HG02678 (cell line): Measurements from ENCODE around the gene SHISA5.
A peak's percentile ranks its signal among the peaks of the same experiment; 100 is the strongest.
"Not testable (repeated sequence)": the region's sequence is repeated elsewhere in the genome, so short reads cannot be mapped to it uniquely, and the experiment has no call there.

Experiments used
- ATAC-seq: cut with Tn5 transposase; IDR thresholded peaks from one replicate; pipeline ENCODE4 v1.9.1; 2021; ENCODE audit warnings: mild to moderate bottlenecking, moderate library complexity; ENCODE audit not compliant: unreplicated experiment

The SHISA5 gene

DNA sequence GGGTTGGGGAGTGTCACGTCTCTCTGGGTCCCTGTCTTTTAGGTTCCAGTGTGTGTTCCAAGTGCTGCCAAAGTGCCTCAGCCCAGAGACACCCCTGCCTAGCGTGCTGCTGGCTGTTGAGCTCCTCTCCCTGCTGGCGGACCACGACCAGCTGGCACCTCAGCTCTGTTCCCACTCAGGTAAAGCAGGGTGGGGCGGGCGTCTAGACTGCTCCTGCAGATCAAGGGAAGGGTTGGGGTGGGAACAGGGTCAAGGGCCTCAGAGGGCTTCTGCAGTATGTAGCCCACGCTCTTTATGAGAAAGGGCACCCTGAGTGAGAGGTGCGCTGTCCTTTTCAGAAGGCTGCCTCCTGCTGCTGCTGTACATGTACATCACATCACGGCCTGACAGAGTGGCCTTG lies 40.3 kb downstream of the SHISA5 start:
- no peak for ATAC-seq

DNA sequence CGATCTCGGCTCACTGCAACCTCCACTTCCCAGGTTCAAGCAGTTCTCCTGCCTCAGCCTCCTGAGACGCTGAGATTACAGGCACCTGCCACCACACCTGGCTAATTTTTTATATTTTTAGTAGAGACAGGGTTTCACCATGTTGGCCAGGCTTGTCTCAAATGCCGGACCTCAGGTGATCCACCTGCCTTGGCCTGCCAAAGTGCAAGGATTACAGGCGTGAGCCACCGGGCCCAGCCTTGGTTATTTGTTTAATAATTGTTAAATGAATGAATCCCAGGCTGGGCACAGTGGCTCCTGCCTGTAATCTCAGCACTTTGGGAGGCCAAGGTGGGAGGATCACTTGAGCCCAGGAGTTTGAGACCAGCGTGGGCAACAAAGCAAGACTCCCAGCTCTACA lies 42.2 kb downstream of the SHISA5 start:
- not testable (repeated sequence) for ATAC-seq

DNA sequence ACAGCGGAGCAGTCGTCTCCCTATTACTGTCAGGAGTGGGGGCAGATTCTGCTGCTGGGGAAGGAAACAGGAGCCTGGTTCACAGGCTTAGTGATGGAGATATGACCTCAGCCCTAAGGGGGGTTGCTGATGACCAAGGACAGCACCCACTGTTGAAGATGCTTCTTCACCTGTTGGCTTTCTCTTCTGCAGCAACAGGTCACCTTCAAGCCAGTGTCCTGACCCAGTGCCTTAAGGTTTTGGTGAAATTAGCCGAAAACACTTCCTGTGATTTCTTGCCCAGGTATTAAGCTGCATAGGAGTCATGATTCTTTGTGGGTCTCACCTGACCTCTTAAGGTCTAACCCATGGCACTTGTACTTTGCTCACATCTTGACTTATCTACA lies 43.5 kb downstream of the SHISA5 start:
- ATAC-seq, result no peak

- no peak for ATAC-seq
Measured at GRCh38 chr3:48459773-48460516, 44.0 kb downstream of the SHISA5 start.

DNA sequence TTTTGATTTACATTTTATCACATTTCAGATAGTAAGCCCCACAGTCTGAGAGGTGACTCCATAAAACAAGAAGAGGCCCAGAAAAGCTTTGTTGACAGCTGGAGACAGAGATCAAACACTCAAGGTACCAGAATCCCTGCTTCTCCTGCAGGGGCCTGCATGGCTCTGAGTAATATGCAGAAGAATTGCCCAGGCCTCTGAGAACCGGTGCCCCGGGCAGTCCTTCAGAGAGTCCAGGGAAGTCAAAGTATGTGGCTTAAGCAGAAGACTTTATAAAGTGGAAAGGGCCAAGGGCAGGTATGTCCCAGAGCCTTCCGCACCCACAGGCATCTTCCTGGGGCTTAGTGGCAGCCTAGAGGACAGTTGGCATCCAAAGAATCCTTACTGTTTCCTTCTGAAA lies 44.6 kb downstream of the SHISA5 start:
- no peak for ATAC-seq

DNA sequence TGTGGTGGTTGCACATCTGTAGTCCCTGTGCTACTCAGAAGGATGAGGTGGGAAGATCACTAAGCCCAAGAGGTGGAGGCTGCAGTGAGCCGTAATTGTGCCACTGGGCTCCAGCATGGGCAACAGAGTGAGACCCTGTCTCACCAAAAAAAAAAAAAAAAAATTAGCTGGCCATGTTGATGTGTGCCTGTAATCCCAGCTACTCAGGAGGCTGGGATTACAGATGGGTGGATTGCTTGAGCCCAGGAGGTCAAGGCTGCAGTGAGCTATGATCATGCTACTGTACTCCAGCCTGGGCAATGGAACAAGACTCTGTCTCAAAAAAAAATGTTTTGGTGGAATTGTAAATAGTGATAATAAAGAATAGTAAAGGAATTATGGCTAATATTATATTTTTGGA lies 47.5 kb downstream of the SHISA5 start:
- no peak for ATAC-seq

DNA sequence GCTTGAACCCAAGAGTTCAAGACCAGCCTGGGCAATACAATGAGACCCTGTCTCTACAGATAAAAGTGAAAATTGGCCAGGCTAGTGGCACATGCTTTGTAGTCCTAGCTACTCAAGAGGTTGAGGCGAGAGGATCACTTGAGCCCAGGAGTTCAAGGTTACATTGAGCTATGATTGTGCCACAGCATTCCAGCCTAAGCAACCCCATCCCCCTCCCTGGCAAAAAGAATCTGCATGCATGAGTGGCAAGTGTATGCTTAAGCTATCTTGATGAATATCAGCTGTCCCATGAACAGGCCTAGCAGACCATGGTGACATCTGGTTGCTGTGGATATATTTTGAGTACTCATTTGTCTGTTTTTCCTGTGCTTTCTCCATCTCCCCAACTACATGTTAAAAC lies 52.7 kb downstream of the SHISA5 start:
- ATAC-seq, result no peak

GRCh38 chr3:48446425-48447193 lies 57.4 kb downstream of the SHISA5 start, which contains the start of gene ATRIP:
Gene ATRIP (plus strand): TSS chr3:48446737. CDS start chr3:48446846, 109 bp downstream.
- ATAC-seq, result peak; percentile 89

DNA sequence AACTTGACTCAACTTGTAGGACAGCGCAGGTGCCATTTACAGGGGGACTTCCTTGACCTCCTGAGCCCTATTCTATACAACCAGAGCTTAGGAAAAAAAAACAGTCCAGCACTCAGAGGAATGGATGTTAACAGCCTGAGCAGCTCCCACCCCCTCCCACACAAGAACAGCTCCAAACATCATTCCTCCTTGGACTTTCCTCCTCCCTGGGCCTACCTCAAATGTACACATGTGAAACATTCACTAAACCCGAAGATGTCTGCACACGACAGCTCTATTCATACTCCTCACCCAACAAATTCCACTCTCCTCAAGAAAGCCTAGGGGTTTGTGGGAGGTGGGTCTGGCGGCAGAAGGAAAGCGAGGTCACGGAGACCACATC lies 57.9 kb downstream of the SHISA5 start:
- ATAC-seq, result no peak

DNA sequence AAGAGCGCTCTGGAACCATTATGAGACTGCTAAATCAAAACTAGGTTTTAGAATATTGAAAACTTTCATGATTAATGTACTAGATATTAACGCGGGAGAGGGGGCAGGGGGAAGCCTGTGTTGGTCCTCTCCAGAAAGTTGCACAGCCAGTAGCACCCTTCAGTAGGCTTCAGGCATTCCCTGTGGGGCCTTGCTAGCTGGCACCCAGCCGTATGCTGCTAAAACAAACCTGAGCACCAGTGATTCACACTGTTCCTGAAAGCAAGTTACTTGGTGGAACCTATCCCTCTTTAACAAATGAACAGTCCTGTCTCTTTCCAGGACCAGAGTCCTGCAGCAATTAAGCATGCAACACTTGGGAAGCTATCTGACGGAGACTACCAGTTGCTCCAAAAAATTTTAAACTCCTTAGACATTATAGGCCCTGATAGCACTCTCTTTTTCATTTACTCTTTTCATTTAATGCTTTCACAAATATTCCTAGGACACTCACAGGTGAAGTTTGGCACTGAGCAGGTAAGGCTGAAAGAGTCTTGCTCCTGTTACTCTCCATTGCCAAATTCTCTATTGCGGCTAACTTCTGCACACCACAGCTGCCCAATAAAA lies 58.6 kb downstream of the SHISA5 start:
- no peak for ATAC-seq

GRCh38 chr3:48441940-48442339 lies 62.0 kb downstream of the SHISA5 start:
- no peak for ATAC-seq

DNA sequence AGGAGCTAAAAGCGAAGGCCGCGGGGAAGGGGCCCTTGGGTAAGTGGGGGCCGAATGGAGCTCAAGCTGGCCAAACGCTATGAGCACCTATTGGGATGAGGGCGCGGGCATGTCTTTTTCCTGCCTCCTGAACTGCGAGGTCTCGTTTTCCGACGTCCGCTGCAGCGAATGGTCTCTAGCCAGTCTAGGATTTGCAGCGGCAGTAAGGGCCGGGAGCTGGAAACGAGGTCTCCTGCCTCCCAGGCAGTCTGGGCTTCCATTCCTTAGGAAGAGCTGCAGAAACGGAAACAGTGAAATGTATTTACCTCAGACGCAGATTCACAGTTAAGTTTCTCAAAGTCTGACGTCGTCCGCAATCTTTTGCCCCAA lies 63.4 kb downstream of the SHISA5 start:
- no peak for ATAC-seq

GRCh38 chr3:48439820-48440589 lies 64.0 kb downstream of the SHISA5 start, which contains the start of the genes CCDC51 and TMA7:
Gene CCDC51 (minus strand): TSS chr3:48440119. CDS start chr3:48435128, 4,991 bp downstream.
Gene TMA7 (plus strand): TSS chr3:48440257. CDS start chr3:48440297, 40 bp downstream.
- ATAC-seq, result peak; percentile 95

DNA sequence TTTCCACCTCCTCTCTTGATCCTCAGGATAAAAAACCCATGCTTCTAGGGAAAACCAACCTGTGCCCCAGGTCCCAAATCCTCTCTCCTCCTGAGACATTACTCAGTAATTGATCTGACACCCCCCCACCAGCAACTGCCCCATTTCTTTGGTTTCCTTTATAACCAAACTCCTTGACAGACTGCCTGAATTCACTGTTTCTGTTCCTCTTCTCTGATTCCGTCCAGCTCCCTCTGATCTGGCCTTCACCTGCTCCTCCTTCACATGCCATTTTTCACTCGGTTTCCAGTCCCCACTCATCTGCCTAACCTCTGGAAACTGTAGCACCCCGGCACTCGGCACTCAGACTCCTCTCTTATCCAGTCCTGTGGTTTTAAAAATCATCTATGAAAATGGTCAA lies 66.2 kb downstream of the SHISA5 start:
- ATAC-seq, result no peak

DNA sequence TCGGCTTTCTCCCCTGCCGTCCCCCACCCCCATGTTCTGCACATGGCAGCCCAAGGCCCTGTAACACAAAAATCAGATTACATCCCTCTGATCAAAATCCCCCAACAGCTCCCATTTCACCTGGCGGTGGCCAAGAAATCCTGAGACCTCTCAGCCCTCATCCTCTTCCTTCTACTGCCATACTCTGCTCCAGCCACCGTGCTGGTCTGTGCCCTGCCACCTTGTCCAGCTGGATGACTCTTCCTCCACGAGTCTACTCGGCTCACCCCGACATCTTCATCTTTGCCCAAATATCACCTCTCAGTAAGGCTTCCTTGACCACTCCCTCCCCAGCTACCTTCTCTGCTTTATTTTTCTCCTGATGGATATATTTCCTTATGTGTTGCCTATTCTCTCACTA lies 67.1 kb downstream of the SHISA5 start:
- no peak for ATAC-seq

DNA sequence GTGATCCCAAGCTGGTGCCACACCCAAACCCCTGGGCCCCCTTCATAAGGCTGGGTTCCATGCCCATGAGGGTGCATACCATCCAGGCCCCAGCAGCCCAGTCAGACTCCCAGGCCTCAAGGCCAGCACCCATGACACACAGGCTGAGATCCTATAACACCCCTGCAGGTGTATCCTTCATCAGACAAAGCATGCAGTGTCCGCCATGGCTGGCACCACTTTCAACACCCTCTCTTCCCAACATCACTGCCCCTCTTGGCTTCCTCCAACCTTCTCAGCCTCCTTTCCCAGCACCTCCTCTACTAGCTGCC lies 67.5 kb downstream of the SHISA5 start:
- no peak for ATAC-seq

- no peak for ATAC-seq
Measured at GRCh38 chr3:48435774-48436476, 68.0 kb downstream of the SHISA5 start.

DNA sequence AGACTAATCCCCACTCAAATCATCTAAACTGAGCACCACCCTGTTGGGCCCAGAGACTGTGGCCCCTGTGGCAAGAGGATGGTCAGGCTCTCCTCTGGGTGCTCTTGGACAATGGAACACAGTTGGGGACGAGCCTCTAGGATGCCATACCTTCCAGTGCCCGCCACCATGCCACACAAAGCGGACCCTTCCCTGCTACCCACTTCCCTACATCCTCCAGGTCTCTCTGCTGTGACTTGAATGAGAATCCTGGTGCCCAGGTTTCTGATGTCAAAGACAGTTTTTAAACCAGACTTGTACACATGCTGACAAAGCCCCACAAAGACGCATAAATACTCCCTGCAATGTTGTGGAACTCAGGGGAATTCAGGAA lies 68.8 kb downstream of the SHISA5 start:
- no peak for ATAC-seq

GRCh38 chr3:48434591-48435222 lies 69.3 kb downstream of the SHISA5 start:
- ATAC-seq, result no peak

DNA sequence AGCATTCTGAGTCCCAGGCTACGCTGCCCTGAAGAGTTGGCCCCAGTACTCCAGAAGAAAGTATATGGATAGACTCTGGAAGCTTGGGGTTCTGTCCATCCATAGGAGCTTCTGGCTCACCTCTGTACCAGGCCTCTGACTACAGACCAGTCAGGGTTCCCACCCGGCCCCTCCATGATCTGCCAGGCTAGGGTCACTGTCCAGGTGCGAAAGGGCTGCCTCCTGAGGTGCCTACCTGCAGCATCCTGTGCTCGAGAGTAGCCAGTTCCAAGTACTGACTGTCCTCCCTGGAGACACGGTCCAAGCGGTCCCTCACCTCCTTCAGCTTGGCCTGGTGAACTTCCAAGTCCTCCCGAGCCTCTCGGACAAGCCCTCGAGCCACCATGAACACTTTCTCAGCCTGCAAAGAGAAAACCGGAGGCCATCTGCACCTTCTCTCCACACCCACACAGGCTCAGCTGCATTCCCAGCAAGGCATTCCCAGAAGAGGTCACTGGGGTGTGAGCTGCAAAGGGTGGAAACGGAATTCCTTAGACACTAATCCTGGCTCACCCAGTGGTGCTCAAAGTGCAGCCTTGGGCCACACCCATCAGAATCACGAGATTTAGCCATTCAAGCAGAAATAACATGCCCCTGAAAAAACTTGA lies 70.4 kb downstream of the SHISA5 start:
- ATAC-seq, result no peak
